Smooth muscle cell (in vitro differentiated cells): ENCODE results near the gene PRRT1B. TPM values are rescaled to one million over a fixed set of nuclear protein-coding genes. Genes with fewer than 3 reads are reported as not detected.

Experiments used
- DNase-seq: peaks from one replicate; lab custom pipeline; 2025; ENCODE audit not compliant: unreplicated experiment; lab: John Stamatoyannopoulos, UW
- H2AFZ ChIP-seq: fragments of 200-600 bp; sonication (generic); 2 replicates; pipeline ENCODE4 v1.6.0; 2016; ENCODE audit warnings: antibody characterized with exemption, low read depth, mild to moderate bottlenecking
- H3F3A ChIP-seq: fragments of 200-600 bp; sonication (generic); 2 replicates; pipeline ENCODE4 v1.6.0; 2017; ENCODE audit warnings: antibody characterized with exemption, low read depth
- H3K27ac ChIP-seq: fragments of 200-600 bp; sonication (generic); 2 replicates; pipeline ENCODE4 v1.5.1; 2016; ENCODE audit warnings: low read depth, mild to moderate bottlenecking
- H3K27me3 ChIP-seq: fragments of 200-600 bp; sonication (generic); 2 replicates; pipeline ENCODE4 v1.6.1; 2016; ENCODE audit warnings: low read depth, mild to moderate bottlenecking
- H3K36me3 ChIP-seq: fragments of 200-600 bp; sonication (generic); 2 replicates; pipeline ENCODE4 v1.5.1; 2016; ENCODE audit warnings: low read depth
- H3K4me1 ChIP-seq: fragments of 200-600 bp; sonication (generic); 2 replicates; pipeline ENCODE4 v1.5.1; 2016; ENCODE audit warnings: low read depth
- H3K4me2 ChIP-seq: fragments of 200-600 bp; sonication (generic); 2 replicates; pipeline ENCODE4 v1.6.0; 2016; ENCODE audit warnings: mild to moderate bottlenecking
- H3K4me3 ChIP-seq: fragments of 200-600 bp; sonication (generic); 2 replicates; pipeline ENCODE4 v1.5.1; 2016; ENCODE audit warnings: mild to moderate bottlenecking
- H3K79me2 ChIP-seq: fragments of 200-600 bp; sonication (generic); 2 replicates; pipeline ENCODE4 v1.6.0; 2016; ENCODE audit warnings: low read depth, mild to moderate bottlenecking
- H3K9ac ChIP-seq: fragments of 200-600 bp; sonication (generic); 2 replicates; pipeline ENCODE4 v1.6.0; 2016; ENCODE audit warnings: low read depth
- H3K9me3 ChIP-seq: fragments of 200-600 bp; sonication (generic); replicated peaks from 2 replicates; pipeline ENCODE4 v1.5.1; 2016; ENCODE audit warnings: low read depth
- H4K20me1 ChIP-seq: fragments of 200-600 bp; sonication (generic); 2 replicates; pipeline ENCODE4 v1.6.0; 2016; ENCODE audit warnings: low read depth
- CTCF ChIP-seq: fragments of 200-600 bp; sonication (generic); IDR thresholded peaks from 2 replicates; pipeline ENCODE4 v1.5.1; 2017; ENCODE audit warnings: borderline replicate concordance, mild to moderate bottlenecking, antibody characterized with exemption; ENCODE audit not compliant: insufficient read depth, poor library complexity, severe bottlenecking
- WGBS: methylation state at CpG from one replicate; pipeline ENCODE4 v1.1.7; 2016; ENCODE audit warnings: low lambda C conversion rate; 5-methylcytosine and 5-hydroxymethylcytosine counted together
- polyA plus RNA-seq: library from polyadenylated mRNA; unstranded; fragments of >200 nt; fragmentation: Nextera tagmentation; extraction: Ambion mirVana; gene quantifications from 2 replicates; pipeline ENCODE4 v1.2.1, GENCODE V29; 2016
- total RNA-seq: library from RNA; depleted of rRNA; stranded (reverse); fragments of >200 nt; gene quantifications from 2 replicates; pipeline ENCODE4 v1.2.3, GENCODE V29; 2014

Gene PRRT1B
- total and polyA plus RNA-seq, 2 experiments from 2014 or later: not detected

- WGBS: 97% methylated on average over 26 of the region's 27 CpGs
- Histone ChIP-seq H3K79me2 (no peaks in the 10 kb centered on the region), H3K27ac (no peak overlapping the region), H2AFZ (no peak overlapping the region), H3K9ac (no peak overlapping the region), H3K4me2 (no peak overlapping the region), H3K4me3 (no peak overlapping the region), H3K4me1 (no peaks in the 10 kb centered on the region), H3F3A (no peaks in the 10 kb centered on the region), H3K9me3 (no peaks in the 10 kb centered on the region), H4K20me1 (no peaks in the 10 kb centered on the region), H3K36me3 (no peaks in the 10 kb centered on the region), H3K27me3 (no peaks in the 10 kb centered on the region)
- TF ChIP-seq CTCF: no peak
- no peak for DNase-seq
Observed at GRCh38 chr9:131583836-131584555, 38.7 kb downstream of the PRRT1B start.

GRCh38 chr9:131584858-131585257, 39.5 kb downstream of the PRRT1B start:
- no peak overlapping the region for H3K4me3 ChIP-seq
- no peaks in the 10 kb centered on the region for H4K20me1 ChIP-seq
- H3K9ac ChIP-seq: no peak overlapping the region
- no peaks in the 10 kb centered on the region for H3K4me1 ChIP-seq
- no peak for DNase-seq
- 98% methylated on average over 7 of the region's 7 CpGs for WGBS
- TF ChIP-seq CTCF: no peak
- no peak overlapping the region for H3K27ac ChIP-seq
- no peak overlapping the region for H2AFZ ChIP-seq
- H3K79me2 ChIP-seq: no peaks in the 10 kb centered on the region
- H3K9me3 ChIP-seq: no peaks in the 10 kb centered on the region
- no peaks in the 10 kb centered on the region for H3K36me3 ChIP-seq
- no peaks in the 10 kb centered on the region for H3F3A ChIP-seq
- no peak overlapping the region for H3K4me2 ChIP-seq
- no peaks in the 10 kb centered on the region for H3K27me3 ChIP-seq

- Histone ChIP-seq H4K20me1 (no peaks in the 10 kb centered on the region), H3F3A (no peaks in the 10 kb centered on the region), H3K9me3 (no peaks in the 10 kb centered on the region), H3K9ac (no peak overlapping the region), H3K4me2 (no peak overlapping the region), H2AFZ (no peak overlapping the region), H3K4me1 (no peaks in the 10 kb centered on the region), H3K36me3 (no peaks in the 10 kb centered on the region), H3K27me3 (no peaks in the 10 kb centered on the region), H3K4me3 (no peak overlapping the region), H3K79me2 (no peaks in the 10 kb centered on the region), H3K27ac (no peak overlapping the region)
- 79% methylated on average over 8 of the region's 8 CpGs for WGBS
- DNase-seq: no peak
- no peak for TF ChIP-seq CTCF
Observed at GRCh38 chr9:131585375-131585774, 40.1 kb downstream of the PRRT1B start.

- Histone ChIP-seq H3K36me3 (no peaks in the 10 kb centered on the region), H3K27ac (no peak overlapping the region), H3K4me2 (no peak overlapping the region), H3K79me2 (no peaks in the 10 kb centered on the region), H3K4me1 (no peaks in the 10 kb centered on the region), H3K4me3 (no peak overlapping the region), H3F3A (no peaks in the 10 kb centered on the region), H3K27me3 (no peaks in the 10 kb centered on the region), H4K20me1 (no peaks in the 10 kb centered on the region), H3K9me3 (no peaks in the 10 kb centered on the region), H2AFZ (no peak overlapping the region), H3K9ac (no peak overlapping the region)
- 95% methylated on average over 9 of the region's 9 CpGs for WGBS
- TF ChIP-seq CTCF: no peak
- DNase-seq: no peak
Observed at GRCh38 chr9:131587331-131587730, 42.0 kb downstream of the PRRT1B start.
